Measurements from ENCODE around the gene FMNL3.

DNA sequence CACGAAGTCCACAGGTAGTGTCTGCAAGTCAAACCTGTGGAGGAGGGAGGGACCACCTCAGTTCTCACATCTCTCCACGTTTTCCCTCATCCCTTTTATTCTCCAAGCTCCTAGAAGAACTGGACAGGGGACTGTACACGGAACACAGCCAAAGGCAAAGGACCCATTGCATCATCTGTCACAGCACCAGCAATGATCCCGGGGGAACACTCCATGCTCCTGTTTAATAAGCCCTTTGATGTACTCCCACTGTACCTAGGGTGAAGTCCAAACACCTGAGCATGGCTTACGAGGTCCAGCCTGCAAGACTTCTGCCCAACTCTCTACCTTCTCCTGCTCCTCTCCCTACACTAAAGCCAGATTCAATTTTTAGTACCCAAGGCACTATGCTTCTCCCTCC is 57.3 kb downstream of the FMNL3 start:
- no peak for TF ChIP-seq EZH2 (conservative IDR thresholded peaks at IDR 0.05; ENCODE audit: low read depth, low read length)
- TF ChIP-seq POLR2A (IDR thresholded peaks at IDR 0.05; ENCODE audit: insufficient read depth in 1 of 2, low read depth in 2 of 2, low read length in 2 of 2) = no peak
- TF ChIP-seq, protein P1, sequence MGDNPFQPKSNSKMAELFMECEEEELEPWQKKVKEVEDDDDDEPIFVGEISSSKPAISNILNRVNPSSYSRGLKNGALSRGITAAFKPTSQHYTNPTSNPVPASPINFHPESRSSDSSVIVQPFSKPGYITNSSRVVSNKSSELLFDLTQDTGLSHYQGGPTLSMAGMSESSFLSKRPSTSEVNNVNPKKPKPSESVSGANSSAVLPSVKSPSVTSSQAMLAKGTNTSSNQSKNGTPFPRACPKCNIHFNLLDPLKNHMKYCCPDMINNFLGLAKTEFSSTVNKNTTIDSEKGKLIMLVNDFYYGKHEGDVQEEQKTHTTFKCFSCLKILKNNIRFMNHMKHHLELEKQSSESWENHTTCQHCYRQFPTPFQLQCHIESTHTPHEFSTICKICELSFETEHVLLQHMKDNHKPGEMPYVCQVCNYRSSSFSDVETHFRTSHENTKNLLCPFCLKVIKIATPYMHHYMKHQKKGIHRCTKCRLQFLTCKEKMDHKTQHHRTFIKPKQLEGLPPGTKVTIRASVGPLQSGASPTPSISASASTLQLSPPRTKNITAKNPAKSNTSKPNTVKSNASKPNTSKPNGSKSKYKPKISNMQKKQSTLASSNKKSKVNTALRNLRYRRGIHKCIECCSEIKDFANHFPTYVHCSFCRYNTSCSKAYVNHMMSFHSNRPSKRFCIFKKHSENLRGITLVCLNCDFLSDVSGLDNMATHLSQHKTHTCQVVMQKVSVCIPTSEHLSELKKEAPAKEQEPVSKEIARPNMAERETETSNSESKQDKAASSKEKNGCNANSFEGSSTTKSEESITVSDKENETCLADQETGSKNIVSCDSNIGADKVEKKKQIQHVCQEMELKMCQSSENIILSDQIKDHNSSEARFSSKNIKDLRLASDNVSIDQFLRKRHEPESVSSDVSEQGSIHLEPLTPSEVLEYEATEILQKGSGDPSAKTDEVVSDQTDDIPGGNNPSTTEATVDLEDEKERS (CRISPR knock-in tag; IDR thresholded peaks at IDR 0.05) = no peak
- TF ChIP-seq, protein P2, sequence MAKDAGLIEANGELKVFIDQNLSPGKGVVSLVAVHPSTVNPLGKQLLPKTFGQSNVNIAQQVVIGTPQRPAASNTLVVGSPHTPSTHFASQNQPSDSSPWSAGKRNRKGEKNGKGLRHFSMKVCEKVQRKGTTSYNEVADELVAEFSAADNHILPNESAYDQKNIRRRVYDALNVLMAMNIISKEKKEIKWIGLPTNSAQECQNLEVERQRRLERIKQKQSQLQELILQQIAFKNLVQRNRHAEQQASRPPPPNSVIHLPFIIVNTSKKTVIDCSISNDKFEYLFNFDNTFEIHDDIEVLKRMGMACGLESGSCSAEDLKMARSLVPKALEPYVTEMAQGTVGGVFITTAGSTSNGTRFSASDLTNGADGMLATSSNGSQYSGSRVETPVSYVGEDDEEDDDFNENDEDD (CRISPR knock-in tag; IDR thresholded peaks at IDR 0.05; ENCODE audit: borderline replicate concordance) = no peak
- no peak for TF ChIP-seq NFRKB (IDR thresholded peaks at IDR 0.05)
- TF ChIP-seq NR3C1 (CRISPR knock-in tag; IDR thresholded peaks at IDR 0.05) = no peak
- no peak for TF ChIP-seq ZNF331 (CRISPR knock-in tag; IDR thresholded peaks at IDR 0.05)
- TF ChIP-seq PHF8 (CRISPR knock-in tag; IDR thresholded peaks at IDR 0.05) = no peak
- TF ChIP-seq, protein P3, sequence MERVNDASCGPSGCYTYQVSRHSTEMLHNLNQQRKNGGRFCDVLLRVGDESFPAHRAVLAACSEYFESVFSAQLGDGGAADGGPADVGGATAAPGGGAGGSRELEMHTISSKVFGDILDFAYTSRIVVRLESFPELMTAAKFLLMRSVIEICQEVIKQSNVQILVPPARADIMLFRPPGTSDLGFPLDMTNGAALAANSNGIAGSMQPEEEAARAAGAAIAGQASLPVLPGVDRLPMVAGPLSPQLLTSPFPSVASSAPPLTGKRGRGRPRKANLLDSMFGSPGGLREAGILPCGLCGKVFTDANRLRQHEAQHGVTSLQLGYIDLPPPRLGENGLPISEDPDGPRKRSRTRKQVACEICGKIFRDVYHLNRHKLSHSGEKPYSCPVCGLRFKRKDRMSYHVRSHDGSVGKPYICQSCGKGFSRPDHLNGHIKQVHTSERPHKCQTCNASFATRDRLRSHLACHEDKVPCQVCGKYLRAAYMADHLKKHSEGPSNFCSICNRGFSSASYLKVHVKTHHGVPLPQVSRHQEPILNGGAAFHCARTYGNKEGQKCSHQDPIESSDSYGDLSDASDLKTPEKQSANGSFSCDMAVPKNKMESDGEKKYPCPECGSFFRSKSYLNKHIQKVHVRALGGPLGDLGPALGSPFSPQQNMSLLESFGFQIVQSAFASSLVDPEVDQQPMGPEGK (CRISPR knock-in tag; IDR thresholded peaks at IDR 0.05) = no peak
- TF ChIP-seq, protein P4, sequence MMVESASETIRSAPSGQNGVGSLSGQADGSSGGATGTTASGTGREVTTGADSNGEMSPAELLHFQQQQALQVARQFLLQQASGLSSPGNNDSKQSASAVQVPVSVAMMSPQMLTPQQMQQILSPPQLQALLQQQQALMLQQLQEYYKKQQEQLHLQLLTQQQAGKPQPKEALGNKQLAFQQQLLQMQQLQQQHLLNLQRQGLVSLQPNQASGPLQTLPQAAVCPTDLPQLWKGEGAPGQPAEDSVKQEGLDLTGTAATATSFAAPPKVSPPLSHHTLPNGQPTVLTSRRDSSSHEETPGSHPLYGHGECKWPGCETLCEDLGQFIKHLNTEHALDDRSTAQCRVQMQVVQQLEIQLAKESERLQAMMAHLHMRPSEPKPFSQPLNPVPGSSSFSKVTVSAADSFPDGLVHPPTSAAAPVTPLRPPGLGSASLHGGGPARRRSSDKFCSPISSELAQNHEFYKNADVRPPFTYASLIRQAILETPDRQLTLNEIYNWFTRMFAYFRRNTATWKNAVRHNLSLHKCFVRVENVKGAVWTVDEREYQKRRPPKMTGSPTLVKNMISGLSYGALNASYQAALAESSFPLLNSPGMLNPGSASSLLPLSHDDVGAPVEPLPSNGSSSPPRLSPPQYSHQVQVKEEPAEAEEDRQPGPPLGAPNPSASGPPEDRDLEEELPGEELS (CRISPR knock-in tag; IDR thresholded peaks at IDR 0.05) = no peak
- TF ChIP-seq, protein P5, sequence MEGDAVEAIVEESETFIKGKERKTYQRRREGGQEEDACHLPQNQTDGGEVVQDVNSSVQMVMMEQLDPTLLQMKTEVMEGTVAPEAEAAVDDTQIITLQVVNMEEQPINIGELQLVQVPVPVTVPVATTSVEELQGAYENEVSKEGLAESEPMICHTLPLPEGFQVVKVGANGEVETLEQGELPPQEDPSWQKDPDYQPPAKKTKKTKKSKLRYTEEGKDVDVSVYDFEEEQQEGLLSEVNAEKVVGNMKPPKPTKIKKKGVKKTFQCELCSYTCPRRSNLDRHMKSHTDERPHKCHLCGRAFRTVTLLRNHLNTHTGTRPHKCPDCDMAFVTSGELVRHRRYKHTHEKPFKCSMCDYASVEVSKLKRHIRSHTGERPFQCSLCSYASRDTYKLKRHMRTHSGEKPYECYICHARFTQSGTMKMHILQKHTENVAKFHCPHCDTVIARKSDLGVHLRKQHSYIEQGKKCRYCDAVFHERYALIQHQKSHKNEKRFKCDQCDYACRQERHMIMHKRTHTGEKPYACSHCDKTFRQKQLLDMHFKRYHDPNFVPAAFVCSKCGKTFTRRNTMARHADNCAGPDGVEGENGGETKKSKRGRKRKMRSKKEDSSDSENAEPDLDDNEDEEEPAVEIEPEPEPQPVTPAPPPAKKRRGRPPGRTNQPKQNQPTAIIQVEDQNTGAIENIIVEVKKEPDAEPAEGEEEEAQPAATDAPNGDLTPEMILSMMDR (CRISPR knock-in tag; IDR thresholded peaks at IDR 0.05) = no peak
